Measurements from ENCODE around the gene NPAS3.

The NPAS3 gene

GRCh38 chr14:33017016-33017415, 78.3 kb downstream of the NPAS3 start:
- DNase-seq: no peak

- DNase-seq: no peak
Measured at GRCh38 chr14:33019346-33019745, 80.7 kb downstream of the NPAS3 start.

- no peak for DNase-seq
Measured at GRCh38 chr14:33026850-33027430, 88.3 kb downstream of the NPAS3 start.

GRCh38 chr14:33029511-33029910, 90.8 kb downstream of the NPAS3 start:
- DNase-seq: no peak

GRCh38 chr14:33030386-33030785, 91.7 kb downstream of the NPAS3 start:
- peak; percentile 31 for DNase-seq

DNA sequence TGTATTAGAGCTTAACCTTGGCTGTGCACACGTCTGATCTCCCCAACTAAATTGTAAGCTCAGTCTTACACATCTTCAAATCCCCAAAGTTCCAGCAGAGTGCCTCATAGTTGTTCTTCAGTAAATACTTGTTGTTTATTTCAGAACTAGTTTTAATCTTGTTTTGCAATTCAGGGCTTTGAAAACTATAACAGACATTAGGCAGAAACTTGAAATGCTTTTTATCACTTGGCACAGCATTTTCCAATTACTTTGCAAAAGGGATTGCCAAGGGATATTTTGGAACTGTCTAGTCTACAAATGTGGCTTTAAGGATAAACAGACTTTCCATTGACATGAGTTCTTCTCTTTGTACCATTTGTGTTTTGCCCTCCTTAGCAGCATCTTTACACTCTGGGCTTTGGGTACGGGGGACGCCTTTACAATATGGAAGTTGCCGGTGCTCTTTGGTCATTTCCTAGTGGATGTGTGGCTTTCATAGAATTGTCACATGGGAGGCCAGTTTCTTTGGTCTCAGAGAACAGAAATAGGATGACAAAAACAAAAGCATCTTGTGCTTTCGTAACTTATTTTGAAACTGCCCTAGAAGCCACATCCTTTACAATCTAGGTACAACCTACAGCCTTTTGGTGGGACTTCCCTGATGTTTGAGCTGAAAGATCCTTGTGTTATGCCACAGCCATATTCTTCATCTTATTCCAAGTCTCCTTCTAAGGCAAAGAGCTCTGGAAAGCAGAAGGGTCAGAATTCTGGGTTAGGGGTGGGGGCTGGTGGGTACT, 96.9 kb downstream of the NPAS3 start:
- DNase-seq: no peak

GRCh38 chr14:33039311-33039710, 100.6 kb downstream of the NPAS3 start:
- DNase-seq: no peak

DNA sequence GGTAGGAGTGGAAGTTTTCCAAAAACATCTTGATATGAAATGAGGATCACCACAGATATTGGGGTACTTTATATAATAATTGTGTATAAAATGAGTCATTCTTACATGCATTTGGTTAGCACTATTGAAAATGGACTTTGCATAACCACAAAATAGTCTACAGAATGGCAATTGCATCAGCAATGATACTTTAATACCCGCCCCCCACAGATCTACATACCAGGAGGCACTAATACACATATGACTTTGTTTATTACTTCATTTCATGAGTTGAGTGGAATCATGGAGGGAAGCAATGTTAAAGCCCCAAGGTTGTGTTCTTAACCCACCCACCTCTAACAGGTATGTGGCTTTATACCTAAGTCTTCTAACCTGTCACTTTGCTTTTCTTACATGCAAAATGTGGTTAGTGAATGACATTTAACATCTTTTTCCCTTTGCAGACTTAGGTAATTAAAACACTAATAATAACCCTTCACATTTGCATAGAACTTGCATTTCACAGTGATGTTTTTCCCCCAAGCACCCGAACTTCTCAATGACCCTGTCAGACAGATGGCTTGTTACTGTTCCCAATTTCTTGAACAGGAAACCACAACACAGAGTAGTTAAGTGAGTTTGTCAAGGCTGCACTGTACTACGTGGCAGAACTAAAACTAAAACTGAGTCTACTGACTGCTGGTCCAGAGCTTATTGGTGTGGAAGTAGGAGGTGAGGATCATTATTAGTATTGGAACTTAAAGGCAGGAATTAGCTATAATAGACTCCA, 101.9 kb downstream of the NPAS3 start:
- no peak for DNase-seq

- DNase-seq: no peak
Measured at GRCh38 chr14:33042591-33042990, 103.9 kb downstream of the NPAS3 start.

DNA sequence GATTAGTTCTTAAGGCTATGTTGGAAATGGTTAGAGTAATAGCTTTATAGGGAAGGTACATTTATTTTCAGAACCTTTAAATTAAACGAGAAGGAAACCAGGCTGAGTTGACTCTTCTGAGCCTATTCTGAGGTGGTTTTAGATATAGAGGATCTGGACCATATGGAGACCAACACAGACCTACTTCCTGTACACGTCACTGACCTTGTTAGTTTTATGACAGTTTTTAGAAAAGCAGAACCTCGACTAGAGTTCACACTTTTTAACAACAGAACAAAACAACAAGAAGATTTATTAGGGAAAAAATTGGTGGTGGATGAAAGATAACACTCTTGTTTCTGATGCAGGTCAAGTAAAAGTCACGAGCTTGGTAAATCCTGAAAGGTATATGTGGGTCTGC, 107.1 kb downstream of the NPAS3 start:
- no peak for DNase-seq

DNA sequence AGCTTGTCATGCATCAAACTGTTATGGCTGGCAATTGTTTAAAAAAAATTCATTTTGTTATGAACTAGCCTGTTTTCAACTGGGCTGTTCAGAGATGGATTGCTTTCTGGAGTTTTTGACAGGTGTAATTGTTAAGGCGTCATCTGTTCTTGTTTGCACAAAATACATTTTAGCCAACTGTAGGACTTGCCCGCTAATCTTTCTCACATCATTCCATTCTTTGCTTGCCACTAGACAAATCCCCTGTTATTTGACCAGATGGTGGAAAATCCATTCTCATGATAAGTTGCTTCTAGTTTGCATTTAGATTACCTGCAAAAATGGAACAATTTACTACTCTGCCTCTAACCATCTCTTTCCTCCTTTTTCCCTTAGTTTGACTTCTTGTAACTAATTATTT, 114.3 kb downstream of the NPAS3 start:
- DNase-seq: peak; percentile 93

GRCh38 chr14:33056213-33056612, 117.5 kb downstream of the NPAS3 start:
- DNase-seq: no peak

DNA sequence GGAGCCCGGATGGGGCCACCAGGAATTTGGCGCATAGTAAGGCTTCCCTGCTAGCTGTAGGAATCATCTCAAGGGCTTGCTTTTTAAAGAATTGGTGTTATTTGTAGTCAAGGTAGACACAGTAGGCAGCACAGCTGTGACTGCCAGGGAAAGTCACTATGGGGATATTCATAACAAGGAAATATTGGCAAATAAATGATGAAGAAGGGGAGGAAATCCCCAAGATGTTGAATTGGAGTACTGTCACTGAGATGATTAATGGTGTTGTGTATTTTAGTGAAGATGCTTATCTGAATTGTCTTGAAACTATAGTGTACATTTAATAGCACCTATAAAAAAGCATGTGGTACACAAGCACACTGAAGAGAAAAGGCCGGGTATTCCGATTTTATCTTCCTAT, 118.9 kb downstream of the NPAS3 start:
- peak; percentile 79 for DNase-seq

- no peak for DNase-seq
Measured at GRCh38 chr14:33061667-33062325, 123.1 kb downstream of the NPAS3 start.

GRCh38 chr14:33062476-33062875, 123.8 kb downstream of the NPAS3 start:
- DNase-seq: no peak

DNA sequence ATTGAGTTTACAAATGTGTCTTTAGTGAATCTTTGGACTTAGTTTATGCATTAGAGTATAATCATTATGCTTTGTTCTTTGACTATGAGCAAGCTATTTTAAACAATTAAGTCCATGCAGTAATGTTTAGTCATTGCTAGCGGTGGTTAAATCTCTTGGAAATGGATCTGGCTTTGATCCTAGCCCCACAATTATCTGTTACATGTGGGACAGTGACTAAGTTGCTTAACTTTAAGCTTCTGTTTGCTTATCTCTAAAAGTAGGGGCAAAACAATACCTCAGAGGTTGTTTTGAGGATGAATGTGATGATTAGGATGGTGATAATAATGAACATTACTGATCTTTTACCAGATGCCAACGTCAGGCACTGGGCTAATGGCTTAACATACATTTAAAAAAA, 124.2 kb downstream of the NPAS3 start:
- no peak for DNase-seq

GRCh38 chr14:33063521-33063920, 124.8 kb downstream of the NPAS3 start:
- no peak for DNase-seq

DNA sequence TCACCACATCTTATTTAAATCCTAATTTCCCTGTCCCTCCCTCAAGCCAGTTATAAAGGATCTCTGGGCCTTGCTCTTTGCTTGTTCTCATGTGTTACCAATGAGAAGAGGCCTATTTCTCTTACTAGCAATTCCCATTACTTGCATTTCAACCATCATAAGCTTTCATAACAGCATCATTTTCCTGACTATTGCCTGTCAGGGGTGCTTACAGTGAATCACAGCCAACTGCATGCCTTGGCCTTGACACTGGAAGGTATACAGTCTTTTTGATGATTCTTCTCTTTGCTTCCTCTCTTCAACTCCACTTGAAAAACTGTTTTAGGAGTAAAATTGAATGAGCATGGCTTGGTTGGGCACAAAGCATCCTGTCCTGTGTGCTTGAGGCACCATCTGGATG, 127.0 kb downstream of the NPAS3 start:
- DNase-seq: no peak

DNA sequence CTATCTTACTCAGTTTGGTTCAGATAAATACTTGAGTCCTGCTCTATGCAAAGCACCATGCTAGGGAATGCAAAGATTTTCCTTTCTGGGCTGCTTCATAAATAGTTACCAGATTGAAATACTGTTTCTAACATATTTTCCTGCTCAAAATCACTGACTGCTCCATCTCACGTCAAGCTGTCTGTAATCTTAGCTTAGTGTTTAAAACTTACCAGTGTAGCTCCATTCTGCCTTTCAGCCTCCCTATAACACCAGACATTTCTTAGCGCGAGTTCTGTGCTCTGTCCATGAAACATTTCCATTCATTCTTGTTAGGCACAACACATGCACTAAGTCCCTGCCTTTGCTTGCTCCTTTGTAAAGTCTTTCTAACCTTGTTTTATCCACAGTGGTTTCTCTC, 129.4 kb downstream of the NPAS3 start:
- no peak for DNase-seq

- DNase-seq: no peak
Measured at GRCh38 chr14:33068626-33069025, 129.9 kb downstream of the NPAS3 start.

- DNase-seq: no peak
Measured at GRCh38 chr14:33070475-33070874, 131.8 kb downstream of the NPAS3 start.

GRCh38 chr14:33073023-33073422, 134.3 kb downstream of the NPAS3 start:
- DNase-seq: no peak

- DNase-seq: peak; percentile 64
Measured at GRCh38 chr14:33081259-33081658, 142.6 kb downstream of the NPAS3 start.

GRCh38 chr14:33085799-33086198, 147.1 kb downstream of the NPAS3 start:
- no peak for DNase-seq
